Measurements from ENCODE around the gene IGF2R.

GRCh38 chr6:160029525-160029924 lies 60.6 kb downstream of the IGF2R start:
- TF ChIP-seq CTCF (IDR thresholded peaks at IDR 0.05), result no peak
- no peak for TF ChIP-seq POLR2A (IDR thresholded peaks at IDR 0.05)

All from esophagus squamous epithelium (tissue), 4 donors.